ENCODE data around the gene C17orf78. TPM values are rescaled to one million over a fixed set of nuclear protein-coding genes. Genes with fewer than 3 reads are reported as not detected.
A peak's percentile ranks its signal among the peaks of the same experiment; 100 is the strongest.
"Not testable (repeated sequence)": the region's sequence is repeated elsewhere in the genome, so short reads cannot be mapped to it uniquely, and the experiment has no call there.

The C17orf78 gene
- total RNA-seq, result not detected in 2 replicates

GRCh38 chr17:37375706-37376105, at the start of gene C17orf78:
Gene C17orf78 (plus strand): TSS chr17:37375985. CDS start chr17:37376093, 108 bp downstream.
- DNase-seq (ENCODE audit: low read depth), result no peak
- no peak for TF ChIP-seq CTCF (conservative IDR thresholded peaks at IDR 0.05; ENCODE audit: low read depth, low read length)
- H3K4me3 ChIP-seq (ENCODE audit: low read depth, low read length), result no peak within 1 kb of the TSS

- no peak for TF ChIP-seq CTCF (conservative IDR thresholded peaks at IDR 0.05; ENCODE audit: low read depth, low read length)
- no peak overlapping the region for H3K4me3 ChIP-seq (ENCODE audit: low read depth, low read length)
- DNase-seq (ENCODE audit: low read depth), result peak; percentile 72
These were observed 48.3 kb upstream of the C17orf78 start for GRCh38 chr17:37327341-37328090.

- H3K4me3 ChIP-seq (ENCODE audit: low read depth, low read length), result no peak overlapping the region
- no peak for TF ChIP-seq CTCF (conservative IDR thresholded peaks at IDR 0.05; ENCODE audit: low read depth, low read length)
- no peak for DNase-seq (ENCODE audit: low read depth)
These were observed 36.9 kb upstream of the C17orf78 start for GRCh38 chr17:37338847-37339246.

GRCh38 chr17:37339321-37339720, 36.5 kb upstream of the C17orf78 start:
- DNase-seq (ENCODE audit: low read depth), result no peak

GRCh38 chr17:37340804-37341203, 35.0 kb upstream of the C17orf78 start:
- no peak for DNase-seq (ENCODE audit: low read depth)
- H3K4me3 ChIP-seq (ENCODE audit: low read depth, low read length), result no peak overlapping the region
- TF ChIP-seq CTCF (conservative IDR thresholded peaks at IDR 0.05; ENCODE audit: low read depth, low read length), result no peak

More at GRCh38 chr17:37339321-37339720, 36.5 kb upstream of the C17orf78 start:
- no peak for TF ChIP-seq CTCF (conservative IDR thresholded peaks at IDR 0.05; ENCODE audit: low read depth, low read length)
- H3K4me3 ChIP-seq (ENCODE audit: low read depth, low read length), result no peak overlapping the region

GRCh38 chr17:37342589-37342988, 33.2 kb upstream of the C17orf78 start:
- no peak for TF ChIP-seq CTCF (conservative IDR thresholded peaks at IDR 0.05; ENCODE audit: low read depth, low read length)
- no peak overlapping the region for H3K4me3 ChIP-seq (ENCODE audit: low read depth, low read length)
- DNase-seq (ENCODE audit: low read depth), result no peak

GRCh38 chr17:37344519-37344918, 31.3 kb upstream of the C17orf78 start:
- DNase-seq (ENCODE audit: low read depth), result no peak
- TF ChIP-seq CTCF (conservative IDR thresholded peaks at IDR 0.05; ENCODE audit: low read depth, low read length), result no peak
- H3K4me3 ChIP-seq (ENCODE audit: low read depth, low read length), result no peak overlapping the region

GRCh38 chr17:37346863-37347402, 28.9 kb upstream of the C17orf78 start:
- not testable (repeated sequence) for H3K4me3 ChIP-seq (ENCODE audit: low read depth, low read length)
- DNase-seq (ENCODE audit: low read depth), result peak; percentile 9

- DNase-seq (ENCODE audit: low read depth), result not testable (repeated sequence)
- H3K4me3 ChIP-seq (ENCODE audit: low read depth, low read length), result peak overlapping the region; percentile 85
These were observed 18.8 kb upstream of the C17orf78 start for GRCh38 chr17:37356796-37357569.
